ENCODE measurements around the gene FAM181B.

The FAM181B gene

GRCh38 chr11:82775218-82775617 lies 41.6 kb upstream of the FAM181B start:
- H3K4me3 ChIP-seq (ENCODE audit: low read depth in 1 of 2, low read length in 1 of 2): no peak overlapping the region
- no peaks in the 10 kb centered on the region for H3K4me1 ChIP-seq (ENCODE audit: control insufficient read depth in 1 of 2, insufficient read depth in 1 of 2, low read depth in 1 of 2, low read length in 1 of 2)
- no peaks in the 10 kb centered on the region for H3K36me3 ChIP-seq
- H3K27ac ChIP-seq: no peak overlapping the region
- no peaks in the 10 kb centered on the region for H3K9me3 ChIP-seq
- no peak for TF ChIP-seq CTCF (IDR thresholded peaks at IDR 0.05)
- H3K27me3 ChIP-seq: no peaks in the 10 kb centered on the region

GRCh38 chr11:82771781-82772180 lies 38.1 kb upstream of the FAM181B start:
- no peak overlapping the region for H3K4me3 ChIP-seq (ENCODE audit: low read depth in 1 of 2, low read length in 1 of 2)
- H3K9me3 ChIP-seq: no peaks in the 10 kb centered on the region
- no peaks in the 10 kb centered on the region for H3K36me3 ChIP-seq
- TF ChIP-seq CTCF (IDR thresholded peaks at IDR 0.05): no peak
- no peak overlapping the region for H3K27ac ChIP-seq
- H3K4me1 ChIP-seq (ENCODE audit: control insufficient read depth in 1 of 2, insufficient read depth in 1 of 2, low read depth in 1 of 2, low read length in 1 of 2): no peaks in the 10 kb centered on the region
- H3K27me3 ChIP-seq: peaks cover 3% of the 10 kb centered on the region

- H3K4me3 ChIP-seq (ENCODE audit: low read depth in 1 of 2, low read length in 1 of 2): no peak overlapping the region
- peaks cover 8% of the 10 kb centered on the region for H3K27me3 ChIP-seq
- H3K9me3 ChIP-seq: no peaks in the 10 kb centered on the region
- H3K36me3 ChIP-seq: no peaks in the 10 kb centered on the region
- no peak overlapping the region for H3K27ac ChIP-seq
- no peaks in the 10 kb centered on the region for H3K4me1 ChIP-seq (ENCODE audit: control insufficient read depth in 1 of 2, insufficient read depth in 1 of 2, low read depth in 1 of 2, low read length in 1 of 2)
- no peak for TF ChIP-seq CTCF (IDR thresholded peaks at IDR 0.05)
Observed at GRCh38 chr11:82767123-82767522, 33.5 kb upstream of the FAM181B start.

GRCh38 chr11:82765466-82766034 lies 31.9 kb upstream of the FAM181B start:
- no peaks in the 10 kb centered on the region for H3K4me1 ChIP-seq (ENCODE audit: control insufficient read depth in 1 of 2, insufficient read depth in 1 of 2, low read depth in 1 of 2, low read length in 1 of 2)
- peaks cover 8% of the 10 kb centered on the region for H3K27me3 ChIP-seq
- no peak for TF ChIP-seq CTCF (IDR thresholded peaks at IDR 0.05)
- no peaks in the 10 kb centered on the region for H3K36me3 ChIP-seq
- H3K27ac ChIP-seq: no peak overlapping the region
- H3K4me3 ChIP-seq (ENCODE audit: low read depth in 1 of 2, low read length in 1 of 2): no peak overlapping the region
- H3K9me3 ChIP-seq: no peaks in the 10 kb centered on the region

GRCh38 chr11:82763167-82763566 lies 29.5 kb upstream of the FAM181B start:
- H3K4me1 ChIP-seq (ENCODE audit: control insufficient read depth in 1 of 2, insufficient read depth in 1 of 2, low read depth in 1 of 2, low read length in 1 of 2): no peaks in the 10 kb centered on the region
- H3K27me3 ChIP-seq: peaks cover 5% of the 10 kb centered on the region
- H3K27ac ChIP-seq: no peak overlapping the region
- no peak overlapping the region for H3K4me3 ChIP-seq (ENCODE audit: low read depth in 1 of 2, low read length in 1 of 2)
- TF ChIP-seq CTCF (IDR thresholded peaks at IDR 0.05): no peak
- H3K9me3 ChIP-seq: no peaks in the 10 kb centered on the region
- H3K36me3 ChIP-seq: no peaks in the 10 kb centered on the region

GRCh38 chr11:82759649-82760048 lies 26.0 kb upstream of the FAM181B start:
- no peak overlapping the region for H3K4me3 ChIP-seq (ENCODE audit: low read depth in 1 of 2, low read length in 1 of 2)
- no peak overlapping the region for H3K27ac ChIP-seq
- no peak for TF ChIP-seq CTCF (IDR thresholded peaks at IDR 0.05)
- H3K4me1 ChIP-seq (ENCODE audit: control insufficient read depth in 1 of 2, insufficient read depth in 1 of 2, low read depth in 1 of 2, low read length in 1 of 2): no peaks in the 10 kb centered on the region
- no peaks in the 10 kb centered on the region for H3K36me3 ChIP-seq
- H3K9me3 ChIP-seq: no peaks in the 10 kb centered on the region
- peaks cover 15% of the 10 kb centered on the region for H3K27me3 ChIP-seq

All from neutrophil (primary cell).